K562 treated with DMSO at 1 percent for 24 hours (cell line): ENCODE data around the gene ORC1. TPM values are rescaled to one million over a fixed set of nuclear protein-coding genes. Genes with fewer than 3 reads are reported as not detected.

ENCODE experiments used
- total RNA-seq: library from RNA; unstranded; fragments of 300-600 nt; gene quantifications from 2 replicates; pipeline ENCODE4 v1.2.3, GENCODE V29; 2022; ENCODE audit warnings: low read depth; ENCODE audit not compliant: insufficient read depth

ORC1 gene
- total RNA-seq: 43.4 and 43.8 TPM in 2 replicates

GRCh38 chr1:52404116-52404974 lies at the start of gene ORC1, which contains the start of gene PRPF38A:
Gene ORC1 (minus strand): TSS chr1:52404423. CDS start chr1:52402223, 2,200 bp downstream.
Gene PRPF38A (plus strand): TSS chr1:52404602. CDS start chr1:52404750, 148 bp downstream.

GRCh38 chr1:52365746-52366516 lies 38.3 kb downstream of the ORC1 start, which contains the start of gene CC2D1B:
Gene CC2D1B (minus strand): TSS chr1:52366205. CDS start chr1:52364620, 1,585 bp downstream.

Other genes with a start within 250 kb of the ORC1 start
- 39.6 and 40.8 TPM in 2 replicates for gene CC2D1B, start 38.2 kb downstream of the ORC1 start, total RNA-seq
- 38.2 and 39.0 TPM in 2 replicates for gene PRPF38A, start 179 bp upstream of the ORC1 start, total RNA-seq
- gene TUT4, start 148.7 kb upstream of the ORC1 start, total RNA-seq: 36.4 and 43.2 TPM in 2 replicates
- gene GPX7, start 197.9 kb upstream of the ORC1 start, total RNA-seq: not detected in 2 replicates
- not detected in 2 replicates for gene SHISAL2A, start 228.7 kb upstream of the ORC1 start, total RNA-seq